ENCODE data around the gene EFNB2. TPM values are rescaled to one million over a fixed set of nuclear protein-coding genes. Genes with fewer than 3 reads are reported as not detected.

Gene EFNB2
- polyA plus RNA-seq, 3 donors = not detected

- H3K4me3 Mint-ChIP-seq = peak overlapping the region; percentile 34 to 52
- no peak for TF ChIP-seq CTCF (IDR thresholded peaks at IDR 0.05)
- peak overlapping the region in 1 of 2 donors; percentile 4 for H3K27ac ChIP-seq (ENCODE audit: low read depth in 1 of 2, low read length in 2 of 2)
- H3K4me1 Mint-ChIP-seq = peaks cover 53% of the 10 kb centered on the region
- H3K9ac ChIP-seq (ENCODE audit: insufficient read depth, low read length, poor library complexity, severe bottlenecking) = no peak overlapping the region
- DNase-seq = peak in 2 of 3 donors; percentile 3 to 14
- peak overlapping the region in 3 of 7 donors; percentile 42 to 52 (median 44) for H3K27ac Mint-ChIP-seq
- H3K36me3 Mint-ChIP-seq = no peaks in the 10 kb centered on the region
- H3K36me3 ChIP-seq (replicated peaks in 1 of 2; ENCODE audit: control insufficient read depth in 1 of 2, insufficient read depth in 2 of 2, low read length in 2 of 2) = no peaks in the 10 kb centered on the region
- peaks cover 0 to 1% (median 0%) of the 10 kb centered on the region in 3 donors for H3K27me3 Mint-ChIP-seq (ENCODE audit: low read depth in 3 of 3)
- 29% methylated on average over 1 of the region's 4 CpGs for WGBS (ENCODE audit: insufficient coverage)
- H4K20me1 ChIP-seq (ENCODE audit: insufficient read depth, low read length) = peaks cover 72% of the 10 kb centered on the region
- peaks cover 0 to under 1% (median 0%) of the 10 kb centered on the region in 7 donors for H3K9me3 Mint-ChIP-seq
- peak overlapping the region in 1 of 3 experiments; percentile 83 for H3K4me3 ChIP-seq (replicated peaks in 1 of 3; ENCODE audit: low read depth in 2 of 3, low read length in 3 of 3)
- H3K79me2 ChIP-seq (ENCODE audit: insufficient read depth, low read length) = peaks cover 77% of the 10 kb centered on the region
- H2AFZ ChIP-seq (ENCODE audit: insufficient read depth, low read depth, low read length, poor library complexity, severe bottlenecking) = no peak overlapping the region
- peaks cover 35 to 36% of the 10 kb centered on the region in 2 donors for H3K4me1 ChIP-seq (ENCODE audit: control insufficient read depth in 1 of 2, insufficient read depth in 2 of 2, low read length in 2 of 2)
- H3K9me3 ChIP-seq (replicated peaks in 1 of 2; ENCODE audit: control insufficient read depth in 1 of 2, insufficient read depth in 1 of 2, low read length in 2 of 2) = no peaks in the 10 kb centered on the region
- no peaks in the 10 kb centered on the region for H3K27me3 ChIP-seq (ENCODE audit: control insufficient read depth in 2 of 2, insufficient read depth in 2 of 2, low read length in 2 of 2)
- peak overlapping the region; percentile 77 for H3K4me2 ChIP-seq (replicated peaks; ENCODE audit: extremely low read depth, low read length, poor library complexity, severe bottlenecking)
- intact Hi-C loops (cut with micrococcal nuclease) = no loop called here
These were observed 29.8 kb upstream of the EFNB2 start for GRCh38 chr13:106565127-106565775.

- H3K36me3 Mint-ChIP-seq = peaks cover 21 to 22% of the 10 kb centered on the region in 2 donors
- H3K4me3 Mint-ChIP-seq = no peak overlapping the region
- H3K9me3 ChIP-seq (replicated peaks in 1 of 2; ENCODE audit: control insufficient read depth in 1 of 2, insufficient read depth in 1 of 2, low read length in 2 of 2) = no peaks in the 10 kb centered on the region
- H3K9me3 Mint-ChIP-seq = no peaks in the 10 kb centered on the region
- peaks cover 47% of the 10 kb centered on the region for H3K4me1 Mint-ChIP-seq
- H3K27me3 Mint-ChIP-seq (ENCODE audit: low read depth in 3 of 3) = peaks cover 0 to 1% (median 0%) of the 10 kb centered on the region in 3 donors
- H3K9ac ChIP-seq (ENCODE audit: insufficient read depth, low read length, poor library complexity, severe bottlenecking) = no peak overlapping the region
- no peak overlapping the region for H3K27ac ChIP-seq (ENCODE audit: low read depth in 1 of 2, low read length in 2 of 2)
- H2AFZ ChIP-seq (ENCODE audit: insufficient read depth, low read depth, low read length, poor library complexity, severe bottlenecking) = no peak overlapping the region
- H3K4me2 ChIP-seq (replicated peaks; ENCODE audit: extremely low read depth, low read length, poor library complexity, severe bottlenecking) = no peak overlapping the region
- H3K4me3 ChIP-seq (replicated peaks in 1 of 3; ENCODE audit: low read depth in 2 of 3, low read length in 3 of 3) = no peak overlapping the region
- peaks cover 26 to 28% of the 10 kb centered on the region in 2 donors for H3K4me1 ChIP-seq (ENCODE audit: control insufficient read depth in 1 of 2, insufficient read depth in 2 of 2, low read length in 2 of 2)
- peaks cover 24 to 27% of the 10 kb centered on the region in 2 donors for H3K36me3 ChIP-seq (replicated peaks in 1 of 2; ENCODE audit: control insufficient read depth in 1 of 2, insufficient read depth in 2 of 2, low read length in 2 of 2)
- H3K27ac Mint-ChIP-seq = peak overlapping the region in 1 of 7 donors; percentile 11
- DNase-seq = no peak
- WGBS (ENCODE audit: insufficient coverage) = no CpG with 5 or more reads among the region's 1 CpG
- intact Hi-C loops (cut with micrococcal nuclease) = no loop called here
- H3K79me2 ChIP-seq (ENCODE audit: insufficient read depth, low read length) = peaks cover 100% of the 10 kb centered on the region
- H4K20me1 ChIP-seq (ENCODE audit: insufficient read depth, low read length) = peaks cover 100% of the 10 kb centered on the region
- no peaks in the 10 kb centered on the region for H3K27me3 ChIP-seq (ENCODE audit: control insufficient read depth in 2 of 2, insufficient read depth in 2 of 2, low read length in 2 of 2)
- no peak for TF ChIP-seq CTCF (IDR thresholded peaks at IDR 0.05)
These were observed 26.8 kb upstream of the EFNB2 start for GRCh38 chr13:106562301-106562700.

All from CD14-positive monocyte (primary cell).